ENCODE results near the gene CACNG4.
"Not testable (repeated sequence)": the region's sequence is repeated elsewhere in the genome, so short reads cannot be mapped to it uniquely, and the experiment has no call there.

The CACNG4 gene

GRCh38 chr17:66967837-66968543 is 3.5 kb downstream of the CACNG4 start:
- no peak for TF ChIP-seq CTCF (conservative IDR thresholded peaks at IDR 0.05; ENCODE audit: low read length)
- H3K4me3 ChIP-seq (ENCODE audit: low read length) = no peak overlapping the region
- no peak for DNase-seq (ENCODE audit: low read depth)

DNA sequence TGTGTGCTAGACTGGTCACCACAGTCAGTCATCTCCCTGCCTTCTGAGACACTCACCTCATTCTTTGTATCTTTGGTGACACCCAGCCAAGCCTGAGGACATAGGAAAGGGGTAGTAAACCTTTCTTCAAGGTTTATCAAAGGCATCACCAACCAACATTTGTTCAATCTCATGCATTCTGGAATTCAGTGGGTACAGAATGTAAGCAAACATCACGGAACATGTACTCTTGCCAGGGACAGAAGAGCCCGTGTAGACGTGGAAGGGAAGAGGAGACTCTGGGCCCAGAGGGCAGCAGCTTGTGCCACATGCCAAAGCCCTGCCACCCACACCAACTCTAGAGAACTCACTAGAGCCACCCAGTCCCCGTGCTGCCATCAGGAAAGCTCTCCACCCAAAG is 4.4 kb downstream of the CACNG4 start:
- H3K4me3 ChIP-seq (ENCODE audit: low read length) = no peak overlapping the region
- TF ChIP-seq CTCF (conservative IDR thresholded peaks at IDR 0.05; ENCODE audit: low read length) = no peak

GRCh38 chr17:66970140-66970539 is 5.6 kb downstream of the CACNG4 start:
- no peak overlapping the region for H3K4me3 ChIP-seq (ENCODE audit: low read length)
- DNase-seq (ENCODE audit: low read depth) = no peak
- no peak for TF ChIP-seq CTCF (conservative IDR thresholded peaks at IDR 0.05; ENCODE audit: low read length)

More for the DNA sequence above, 4.4 kb downstream of the CACNG4 start:
- no peak for DNase-seq (ENCODE audit: low read depth)

GRCh38 chr17:66970797-66971196 is 6.3 kb downstream of the CACNG4 start:
- TF ChIP-seq CTCF (conservative IDR thresholded peaks at IDR 0.05; ENCODE audit: low read length) = no peak
- DNase-seq (ENCODE audit: low read depth) = no peak
- no peak overlapping the region for H3K4me3 ChIP-seq (ENCODE audit: low read length)

DNA sequence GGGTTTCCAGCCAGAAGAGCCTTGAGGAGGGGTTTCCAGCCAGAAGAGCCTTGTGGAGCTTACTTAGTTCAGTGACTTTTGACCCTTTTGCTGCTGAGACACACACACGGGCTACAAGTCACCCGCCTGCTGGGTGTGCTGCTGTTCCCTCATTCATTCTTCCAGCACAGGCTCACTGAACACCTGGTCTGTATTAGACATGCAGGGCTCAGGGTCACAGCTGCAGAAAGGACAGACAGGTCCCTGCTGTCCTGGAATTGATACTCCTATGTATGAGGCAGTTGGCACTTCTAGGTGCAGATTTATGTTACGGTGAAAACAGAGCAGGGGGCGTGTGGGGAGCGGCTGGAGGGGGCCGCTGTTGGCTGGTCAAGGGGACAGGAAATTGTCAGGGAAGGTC is 6.8 kb downstream of the CACNG4 start:
- no peak for TF ChIP-seq CTCF (conservative IDR thresholded peaks at IDR 0.05; ENCODE audit: low read length)
- no peak for DNase-seq (ENCODE audit: low read depth)
- H3K4me3 ChIP-seq (ENCODE audit: low read length) = no peak overlapping the region

DNA sequence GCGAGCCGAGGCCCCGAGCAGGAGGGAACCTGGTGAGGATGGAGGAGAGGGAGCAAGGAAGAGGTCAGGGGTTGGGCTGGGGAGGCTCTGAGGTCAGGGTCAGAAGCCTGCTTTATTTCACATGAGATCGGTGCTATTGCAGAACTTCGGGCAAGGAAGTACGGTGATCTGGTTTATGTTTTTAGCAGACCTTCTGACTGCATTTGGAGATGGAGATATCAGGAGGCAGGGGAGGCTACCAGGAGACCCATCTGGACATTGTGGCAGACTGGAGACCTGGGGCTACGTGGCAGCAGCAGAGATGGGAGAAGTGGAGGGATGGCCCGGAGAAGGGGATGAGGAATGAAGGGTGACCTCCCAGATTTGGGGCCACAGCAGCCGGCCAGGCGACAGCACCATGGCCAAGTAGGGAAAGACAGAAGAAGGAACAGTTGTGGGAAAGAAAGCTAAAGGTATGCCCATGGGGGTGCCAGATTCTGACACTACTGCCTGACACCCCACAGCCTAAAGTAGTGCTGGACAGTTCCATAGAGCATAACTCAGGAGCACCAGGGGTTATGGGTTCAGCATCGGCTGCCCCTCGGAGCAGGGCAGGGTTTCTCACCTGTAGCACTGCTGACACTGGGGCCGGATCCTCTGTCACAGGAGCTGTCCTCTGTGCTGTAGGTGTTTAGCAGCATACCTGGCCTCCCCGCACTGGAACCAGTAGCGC is 7.4 kb downstream of the CACNG4 start:
- no peak for TF ChIP-seq CTCF (conservative IDR thresholded peaks at IDR 0.05; ENCODE audit: low read length)
- DNase-seq (ENCODE audit: low read depth) = no peak
- no peak overlapping the region for H3K4me3 ChIP-seq (ENCODE audit: low read length)

DNA sequence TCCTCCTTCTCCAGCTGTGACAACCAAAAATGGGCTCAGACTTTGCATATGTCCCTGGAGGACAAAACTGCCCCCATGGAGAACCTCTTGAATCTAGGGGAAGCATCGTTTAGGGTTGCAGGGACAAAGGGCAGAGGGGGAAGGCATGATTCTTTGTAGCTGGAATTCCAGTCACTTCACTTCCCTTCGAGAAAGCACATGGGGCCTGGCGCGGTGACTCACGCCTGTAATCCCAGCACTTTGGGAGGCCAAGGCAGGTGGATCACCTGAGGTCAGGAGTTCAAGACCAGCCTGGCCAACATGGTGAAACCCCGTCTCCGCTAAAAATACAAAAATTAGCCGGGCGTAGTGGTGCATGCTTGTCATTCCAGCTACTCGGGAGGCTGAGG is 7.9 kb downstream of the CACNG4 start:
- H3K4me3 ChIP-seq (ENCODE audit: low read length); DNase-seq (ENCODE audit: low read depth): not testable (repeated sequence)
